Dendritic cell treated with granulocyte-macrophage colony-stimulating factor and Interleukin-4, amounts not matched to agents 40 ng/mL and 50 ng/mL, for 4 days (primary cell): ENCODE measurements around the gene SDF4.
"Not testable (repeated sequence)": the region's sequence is repeated elsewhere in the genome, so short reads cannot be mapped to it uniquely, and the experiment has no call there.

Experiments used
- H3K27ac Mint-ChIP-seq: one replicate; pipeline ENCODE4 v1.8.0; 2022; ENCODE audit warnings: mild to moderate bottlenecking, mixed read lengths
- H3K27me3 Mint-ChIP-seq: one replicate; pipeline ENCODE4 v1.8.0; 2022; ENCODE audit warnings: mild to moderate bottlenecking, mixed read lengths
- H3K36me3 Mint-ChIP-seq: one replicate; pipeline ENCODE4 v1.8.0; 2022; ENCODE audit warnings: low read depth, mixed read lengths
- H3K4me1 Mint-ChIP-seq: one replicate; pipeline ENCODE4 v1.8.0; 2022; ENCODE audit warnings: low read depth, mixed read lengths
- H3K4me3 Mint-ChIP-seq: one replicate; pipeline ENCODE4 v1.8.0; 2022; ENCODE audit warnings: mild to moderate bottlenecking, moderate library complexity, mixed read lengths
- H3K9me3 Mint-ChIP-seq: one replicate; pipeline ENCODE4 v1.8.0; 2022; ENCODE audit warnings: mixed read lengths
- intact Hi-C: fragments of 100-400 bp; cut with micrococcal nuclease; formaldehyde crosslinking; loops from one replicate; pipeline ENCODE4 v1.15.0; 2022

The SDF4 gene

DNA sequence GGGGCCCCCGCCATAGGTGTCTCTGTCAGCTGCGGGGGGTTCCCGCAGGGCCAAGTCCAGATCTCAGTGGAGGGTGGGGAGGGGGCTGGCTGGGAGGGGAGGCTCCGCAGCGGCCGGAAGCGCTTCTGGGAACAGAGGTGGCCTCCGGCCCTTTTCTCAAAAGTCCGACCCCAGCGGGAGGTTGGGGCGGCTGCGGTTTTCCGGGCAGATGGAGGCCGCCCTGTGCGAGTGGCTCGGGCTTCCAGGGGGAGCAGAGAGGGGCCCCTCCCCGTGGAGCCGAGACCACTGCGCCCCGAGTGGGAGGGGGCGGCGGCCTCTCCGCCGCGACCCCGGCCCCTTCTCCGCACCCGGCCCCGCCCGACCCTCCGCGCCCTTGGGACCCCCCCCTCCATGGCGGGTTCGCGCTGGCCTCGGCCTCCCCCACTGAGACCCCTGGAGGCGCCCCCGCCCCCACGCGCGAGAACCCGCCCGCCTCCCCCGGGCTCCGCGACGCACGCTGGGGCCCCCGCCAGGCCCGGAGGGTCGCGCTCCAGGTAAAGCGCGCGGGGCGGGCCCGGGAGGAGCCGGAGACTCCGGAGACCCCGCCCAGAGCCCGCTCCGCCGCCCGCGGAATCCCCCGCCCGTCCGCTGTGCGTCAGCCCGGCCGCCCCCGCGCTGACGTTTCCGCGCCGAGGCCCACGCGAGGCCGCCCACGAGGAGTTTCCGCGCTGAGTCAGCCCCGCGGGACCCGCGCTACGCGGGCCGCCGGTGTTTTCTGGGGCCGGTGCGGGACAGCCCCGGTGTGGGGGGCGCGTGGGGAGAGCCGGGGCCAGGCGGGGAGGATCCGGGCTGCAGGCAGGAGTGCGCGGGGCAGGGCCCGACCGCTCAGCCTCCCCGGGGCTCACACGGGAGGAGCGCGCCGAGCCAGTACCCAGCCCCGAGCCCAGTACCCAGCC lies 30.7 kb downstream of the SDF4 start:
- Mint-ChIP-seq H3K27me3 (peaks cover 59% of the 10 kb centered on the region), H3K4me1 (peaks cover 27% of the 10 kb centered on the region), H3K9me3 (no peaks in the 10 kb centered on the region), H3K36me3 (no peaks in the 10 kb centered on the region), H3K27ac (peak overlapping the region; percentile 58), H3K4me3 (peak overlapping the region; percentile 55)
- intact Hi-C loops, result no loop called here

DNA sequence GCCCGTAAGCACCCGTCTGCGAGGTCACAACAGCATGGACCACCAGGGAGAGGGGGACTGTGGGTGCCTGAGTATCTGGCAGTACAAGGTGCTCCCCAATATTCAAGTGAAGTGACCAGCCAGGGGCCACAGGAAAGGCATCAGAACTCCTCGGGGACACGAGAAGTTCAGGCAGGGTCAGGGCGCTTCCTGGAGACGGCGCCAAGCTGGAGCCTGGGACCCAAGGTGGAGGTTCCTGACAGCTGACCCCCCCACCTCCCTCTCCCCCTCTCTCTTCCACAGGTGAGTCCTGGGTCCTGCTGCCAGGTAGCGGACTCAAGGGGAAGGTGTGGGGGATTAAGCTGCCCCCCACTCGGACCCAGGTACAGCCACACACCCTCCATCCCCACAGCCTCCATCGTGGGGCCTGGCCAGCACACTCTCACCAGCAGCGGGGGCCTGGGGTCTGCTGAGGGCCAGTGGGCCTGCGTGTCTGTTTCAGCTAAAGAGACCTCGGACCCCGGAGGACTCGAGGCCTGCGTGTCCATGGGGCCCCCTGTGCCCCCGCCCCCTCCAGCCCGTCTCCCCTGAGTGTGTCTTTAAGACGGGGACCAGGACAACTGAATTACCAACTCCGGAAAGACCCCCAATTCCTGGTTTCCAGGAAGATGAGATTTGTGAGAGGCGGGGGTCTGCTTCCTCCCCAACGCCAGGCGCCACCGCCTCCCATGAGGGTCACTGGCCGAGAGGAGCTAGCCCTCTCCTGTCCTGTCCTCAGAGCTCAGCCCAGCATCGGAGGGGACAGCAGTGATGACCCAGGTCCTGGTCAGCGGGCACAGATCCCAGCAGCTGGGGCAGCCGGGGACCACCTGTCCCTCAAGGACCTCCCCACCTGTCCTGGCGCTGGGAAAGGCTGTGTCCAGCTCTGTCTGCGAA lies 31.6 kb downstream of the SDF4 start:
- H3K27ac Mint-ChIP-seq, result peak overlapping the region; percentile 58
- intact Hi-C loops, result no loop called here
- H3K4me1 Mint-ChIP-seq, result peaks cover 20% of the 10 kb centered on the region
- peak overlapping the region; percentile 50 for H3K4me3 Mint-ChIP-seq
- H3K27me3 Mint-ChIP-seq, result peaks cover 50% of the 10 kb centered on the region
- peaks cover 4% of the 10 kb centered on the region for H3K9me3 Mint-ChIP-seq
- no peaks in the 10 kb centered on the region for H3K36me3 Mint-ChIP-seq

DNA sequence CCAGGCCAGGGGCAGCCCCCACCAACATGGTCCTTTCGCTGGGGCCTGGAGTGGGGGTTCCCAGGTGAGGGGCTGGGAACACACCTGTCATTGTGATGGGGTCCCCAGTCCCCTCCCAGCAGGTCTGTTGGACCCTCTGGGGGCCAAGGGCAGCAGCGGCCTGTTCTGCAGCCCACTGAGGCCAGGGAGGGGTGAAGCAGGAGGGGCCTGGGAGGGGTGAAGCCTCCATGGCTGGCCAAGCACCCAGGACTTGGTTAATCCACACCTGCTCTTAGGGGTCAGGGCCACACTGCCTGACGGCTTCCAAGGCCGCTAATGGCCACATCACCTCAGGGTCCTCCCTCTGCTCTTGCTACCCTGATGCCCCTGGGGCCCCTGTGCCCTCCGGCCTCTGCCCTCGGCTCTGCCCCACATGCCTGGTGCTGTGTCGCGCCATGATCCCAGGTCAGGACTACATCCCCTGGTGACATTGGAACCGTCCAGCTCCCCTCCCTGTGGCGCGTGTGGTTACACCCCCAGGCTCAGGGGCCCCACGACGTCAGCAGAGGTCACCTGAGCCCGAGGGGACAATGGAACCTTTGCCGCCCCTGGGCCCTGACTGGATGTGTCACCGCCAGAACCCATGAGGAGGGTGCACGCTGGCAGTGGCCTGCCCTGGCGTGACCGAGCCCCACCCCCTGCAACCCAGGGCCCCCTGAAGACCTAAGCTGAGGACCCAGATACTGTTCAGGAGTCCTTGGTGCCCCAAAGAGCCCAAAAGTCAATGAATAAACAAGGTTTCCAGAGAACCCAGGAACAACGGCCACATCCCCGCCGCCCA lies 32.5 kb downstream of the SDF4 start:
- Mint-ChIP-seq H3K27ac (no peak overlapping the region), H3K9me3 (peaks cover 13% of the 10 kb centered on the region), H3K36me3 (no peaks in the 10 kb centered on the region), H3K27me3 (peaks cover 49% of the 10 kb centered on the region), H3K4me3 (no peak overlapping the region), H3K4me1 (peaks cover 14% of the 10 kb centered on the region)
- intact Hi-C loops, result no loop called here

DNA sequence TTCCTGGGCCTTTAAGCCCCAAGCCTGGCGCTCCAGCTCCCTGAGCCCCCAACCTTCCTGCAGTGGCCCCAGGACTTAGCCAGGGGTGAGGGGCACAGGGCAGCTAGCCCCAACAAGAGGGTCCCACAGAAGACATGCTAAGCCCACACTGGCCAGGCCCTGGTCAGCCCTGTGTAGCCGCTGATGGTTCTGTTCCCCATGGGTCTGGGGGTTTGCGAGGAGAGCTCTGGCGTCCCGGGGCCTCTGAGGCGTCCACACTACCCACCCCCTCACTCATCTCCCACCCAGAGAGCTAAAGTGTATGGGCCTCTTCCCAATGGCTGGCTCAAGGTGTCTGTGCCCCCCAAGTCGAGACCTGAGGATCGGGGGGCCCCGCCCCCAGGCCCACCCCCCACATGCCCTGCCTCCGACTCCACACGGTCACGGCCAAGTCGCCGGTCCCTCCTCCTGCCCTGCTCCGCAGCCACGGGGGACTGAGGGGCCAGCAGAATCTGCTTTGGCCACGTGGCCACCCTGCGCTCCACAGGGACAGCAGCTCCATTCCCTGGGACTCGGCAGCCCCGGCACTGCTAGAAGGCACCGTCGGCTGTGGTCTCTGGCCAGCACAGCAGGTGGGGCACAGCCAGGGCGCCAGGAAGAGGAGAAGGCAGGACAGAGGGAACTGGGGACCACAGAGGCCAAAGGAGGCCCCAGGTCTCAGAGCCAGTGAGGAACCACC lies 33.2 kb downstream of the SDF4 start:
- intact Hi-C loops, result no loop called here
- Mint-ChIP-seq H3K4me1 (peaks cover 14% of the 10 kb centered on the region), H3K36me3 (no peaks in the 10 kb centered on the region), H3K9me3 (peaks cover 14% of the 10 kb centered on the region), H3K4me3 (no peak overlapping the region), H3K27me3 (peaks cover 42% of the 10 kb centered on the region), H3K27ac (no peak overlapping the region)

DNA sequence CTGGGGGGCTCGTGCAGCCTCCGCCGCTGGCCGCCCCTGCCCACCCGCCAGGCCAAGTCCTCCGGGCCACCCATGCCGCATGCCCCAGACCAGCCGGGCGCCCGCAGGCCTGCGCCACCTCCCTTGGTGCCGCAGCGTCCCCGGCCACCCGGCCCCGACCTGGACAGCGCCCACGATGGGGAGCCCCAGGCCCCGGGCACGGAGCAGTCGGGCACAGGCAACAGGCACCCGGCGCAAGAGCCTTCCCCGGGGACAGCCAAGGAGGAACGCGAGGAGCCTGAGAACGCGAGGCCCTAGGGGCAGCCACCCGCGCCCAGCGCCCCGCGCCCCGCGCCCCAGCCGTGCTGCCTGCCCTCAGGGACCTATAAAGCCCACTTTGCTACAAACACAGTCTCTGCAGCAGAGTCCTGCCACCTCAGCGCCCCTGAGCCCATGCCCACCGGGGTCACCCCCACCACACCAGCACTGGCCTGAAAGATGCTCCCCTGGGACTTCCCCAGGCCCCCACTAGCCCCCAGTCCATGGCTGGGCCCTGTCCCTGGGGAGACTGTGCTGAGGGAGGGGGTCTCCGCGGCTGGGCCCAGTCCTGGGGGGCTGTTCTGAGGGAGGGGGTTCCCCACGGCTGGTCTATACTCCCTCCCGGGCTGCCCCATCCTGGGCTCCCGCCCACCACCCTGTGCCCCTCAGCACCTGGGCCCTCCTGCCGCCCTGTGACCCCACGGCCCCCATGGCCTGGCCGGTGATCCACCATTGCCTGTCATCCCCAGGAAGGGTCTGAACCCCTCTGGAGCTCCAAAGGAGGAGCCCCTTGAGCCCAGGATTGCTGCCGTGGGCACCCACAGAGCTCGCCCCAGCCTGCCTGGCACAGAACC lies 34.0 kb downstream of the SDF4 start:
- Mint-ChIP-seq H3K27me3 (peaks cover 35% of the 10 kb centered on the region), H3K9me3 (peaks cover 14% of the 10 kb centered on the region), H3K4me3 (no peak overlapping the region), H3K36me3 (no peaks in the 10 kb centered on the region), H3K27ac (no peak overlapping the region), H3K4me1 (peaks cover 14% of the 10 kb centered on the region)
- intact Hi-C loops, result no loop called here

DNA sequence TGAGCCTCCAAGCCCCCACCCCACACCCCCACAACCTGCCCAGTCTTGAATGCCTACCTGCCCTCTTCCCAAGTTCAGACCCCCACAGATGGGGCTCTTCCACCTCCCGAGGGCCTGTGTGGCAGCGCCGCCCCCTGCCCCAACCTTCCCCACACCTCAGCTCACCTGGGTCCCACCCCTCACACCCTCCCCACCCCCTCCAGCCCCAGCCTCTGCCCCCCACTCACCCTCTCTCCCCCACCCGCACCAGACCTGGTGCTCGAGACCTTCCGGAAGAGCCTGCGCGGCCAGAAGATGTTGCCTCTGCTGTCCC lies 34.7 kb downstream of the SDF4 start:
- no peaks in the 10 kb centered on the region for H3K36me3 Mint-ChIP-seq
- intact Hi-C loops, result no loop called here
- H3K27ac Mint-ChIP-seq, result no peak overlapping the region
- H3K4me1 Mint-ChIP-seq, result peaks cover 14% of the 10 kb centered on the region
- H3K4me3 Mint-ChIP-seq, result no peak overlapping the region
- H3K27me3 Mint-ChIP-seq, result peaks cover 33% of the 10 kb centered on the region
- H3K9me3 Mint-ChIP-seq, result peaks cover 16% of the 10 kb centered on the region

DNA sequence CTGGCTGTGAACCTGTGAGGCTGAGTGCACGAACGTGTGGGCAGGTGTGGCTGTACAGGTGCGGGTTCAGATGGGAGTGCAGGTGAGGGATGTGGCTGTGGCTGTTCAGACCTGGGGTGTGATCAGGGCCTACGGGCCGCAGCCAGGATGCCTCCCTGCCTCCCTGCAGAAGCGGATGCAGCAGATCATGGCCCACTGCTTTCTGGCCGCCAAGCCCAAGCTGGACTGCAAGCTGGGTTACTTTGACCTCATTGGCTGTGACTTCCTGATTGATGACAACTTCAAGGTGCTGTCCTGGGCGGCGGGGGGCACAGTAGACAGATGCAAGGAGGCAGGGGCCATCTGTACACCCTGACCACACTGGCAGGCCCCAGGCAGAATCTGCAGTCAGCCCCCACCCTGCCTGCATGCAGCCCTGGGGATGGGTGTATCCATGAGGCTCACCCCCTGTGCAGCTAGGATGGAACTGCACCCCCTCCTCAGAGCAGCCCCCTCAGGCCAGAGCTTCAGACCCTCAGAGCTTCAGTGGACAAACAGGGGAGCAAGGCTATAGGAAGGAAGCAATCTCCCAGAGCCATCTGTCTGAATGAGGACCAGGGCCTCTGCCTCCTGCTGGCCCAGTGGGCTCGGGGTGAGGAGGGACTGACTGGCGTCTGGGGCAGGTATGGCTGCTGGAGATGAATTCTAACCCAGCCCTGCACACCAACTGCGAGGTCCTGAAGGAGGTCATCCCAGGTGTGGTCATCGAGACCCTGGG lies 35.2 kb downstream of the SDF4 start:
- intact Hi-C loops, result no loop called here
- H3K27ac Mint-ChIP-seq, result no peak overlapping the region
- peaks cover 14% of the 10 kb centered on the region for H3K4me1 Mint-ChIP-seq
- H3K36me3 Mint-ChIP-seq, result no peaks in the 10 kb centered on the region
- peaks cover 36% of the 10 kb centered on the region for H3K27me3 Mint-ChIP-seq
- no peak overlapping the region for H3K4me3 Mint-ChIP-seq
- peaks cover 22% of the 10 kb centered on the region for H3K9me3 Mint-ChIP-seq

DNA sequence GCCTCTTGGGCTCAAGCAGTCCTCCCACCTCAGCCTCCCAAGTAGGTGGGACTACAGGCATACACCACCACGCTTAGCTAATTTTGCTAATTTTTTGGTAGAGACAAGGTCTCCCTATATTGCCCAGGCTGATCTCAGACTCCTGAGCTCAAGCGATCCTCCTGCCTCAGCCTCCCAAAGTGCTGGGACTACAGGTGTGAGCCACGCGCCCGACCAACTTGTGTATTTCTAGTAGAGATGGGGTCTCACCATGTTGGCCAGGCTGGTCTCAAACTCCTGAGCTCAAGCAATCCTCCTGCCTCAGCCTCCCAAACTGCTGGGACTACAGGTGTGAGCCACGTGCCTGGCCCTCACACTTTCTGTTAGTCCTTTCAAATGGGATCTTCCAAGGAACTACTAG lies 36.1 kb downstream of the SDF4 start:
- H3K36me3 Mint-ChIP-seq, intact Hi-C loops, H3K27ac Mint-ChIP-seq, H3K4me3 Mint-ChIP-seq: not testable (repeated sequence)
- peaks cover 24% of the 10 kb centered on the region for H3K9me3 Mint-ChIP-seq
- peaks cover 14% of the 10 kb centered on the region for H3K4me1 Mint-ChIP-seq
- H3K27me3 Mint-ChIP-seq, result peaks cover 34% of the 10 kb centered on the region

DNA sequence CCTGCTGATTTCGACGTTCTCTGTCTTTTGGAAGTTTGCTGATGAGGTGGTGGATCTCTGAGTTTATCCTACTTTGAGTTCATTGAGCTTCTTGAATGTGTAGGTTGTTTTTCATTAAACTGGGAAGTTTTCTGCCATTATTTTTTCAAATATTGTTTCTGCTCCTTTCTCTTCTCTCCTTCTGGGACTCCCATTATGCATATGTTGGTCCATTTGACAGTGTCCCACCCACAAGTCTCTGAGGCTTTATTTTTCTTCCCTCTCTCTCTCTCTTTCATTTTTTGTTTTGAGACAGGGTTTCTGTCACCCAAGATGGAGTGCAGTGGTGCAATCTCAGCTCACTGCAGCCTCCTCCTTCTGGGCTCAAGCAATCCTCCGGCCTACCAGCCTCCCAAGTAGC lies 37.1 kb downstream of the SDF4 start:
- H3K9me3 Mint-ChIP-seq, result peaks cover 24% of the 10 kb centered on the region
- H3K4me1 Mint-ChIP-seq, result peaks cover 4% of the 10 kb centered on the region
- intact Hi-C loops, result no loop called here
- no peaks in the 10 kb centered on the region for H3K36me3 Mint-ChIP-seq
- H3K4me3 Mint-ChIP-seq, result no peak overlapping the region
- H3K27me3 Mint-ChIP-seq, result peaks cover 24% of the 10 kb centered on the region
- H3K27ac Mint-ChIP-seq, result no peak overlapping the region

DNA sequence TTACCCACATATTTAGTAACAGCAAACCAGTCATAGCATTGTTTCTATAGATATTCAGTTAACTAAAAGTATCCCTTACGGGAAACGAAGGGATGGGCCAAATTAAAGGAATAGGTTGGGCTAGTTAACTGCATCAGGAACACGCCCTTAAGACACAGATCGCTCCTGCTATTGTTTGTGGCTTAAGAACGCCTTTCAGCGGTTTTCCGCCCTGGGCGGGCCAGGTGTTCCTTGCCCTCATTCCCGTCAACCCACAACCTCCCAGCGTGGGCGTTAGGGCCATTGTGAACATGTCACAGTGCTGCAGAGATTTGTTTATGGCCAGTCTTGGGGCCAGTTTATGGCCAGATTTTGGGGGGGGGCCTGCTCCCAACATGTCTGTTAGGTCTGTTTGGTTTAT lies 40.1 kb downstream of the SDF4 start:
- Mint-ChIP-seq H3K4me1 (peaks cover 9% of the 10 kb centered on the region), H3K9me3 (peaks cover 24% of the 10 kb centered on the region), H3K27ac (no peak overlapping the region), H3K36me3 (no peaks in the 10 kb centered on the region), H3K27me3 (peaks cover 15% of the 10 kb centered on the region), H3K4me3 (no peak overlapping the region)
- intact Hi-C loops, result no loop called here

DNA sequence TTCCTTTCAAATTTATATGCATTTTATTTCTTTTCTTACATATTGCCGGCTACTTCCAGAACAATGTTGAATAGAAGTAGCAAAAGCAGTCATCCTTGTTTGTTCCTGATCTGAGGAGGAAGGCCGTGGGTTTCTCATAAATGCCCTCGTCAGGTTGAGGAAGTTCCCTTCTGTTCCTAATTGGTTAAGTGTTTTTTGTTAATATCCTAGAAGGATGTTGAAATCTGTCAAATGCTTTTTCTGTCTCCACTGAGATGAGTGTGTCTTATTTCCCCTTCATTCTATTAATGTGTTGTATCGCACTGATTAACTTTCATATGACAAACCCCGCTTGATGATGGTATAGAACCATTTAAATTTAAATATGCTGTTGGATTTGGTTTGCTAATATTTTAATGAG lies 42.7 kb downstream of the SDF4 start:
- peaks cover 9% of the 10 kb centered on the region for H3K4me1 Mint-ChIP-seq
- H3K27ac Mint-ChIP-seq, result no peak overlapping the region
- intact Hi-C loops, result no loop called here
- no peak overlapping the region for H3K4me3 Mint-ChIP-seq
- no peaks in the 10 kb centered on the region for H3K36me3 Mint-ChIP-seq
- peaks cover 9% of the 10 kb centered on the region for H3K27me3 Mint-ChIP-seq
- H3K9me3 Mint-ChIP-seq, result peaks cover 10% of the 10 kb centered on the region

DNA sequence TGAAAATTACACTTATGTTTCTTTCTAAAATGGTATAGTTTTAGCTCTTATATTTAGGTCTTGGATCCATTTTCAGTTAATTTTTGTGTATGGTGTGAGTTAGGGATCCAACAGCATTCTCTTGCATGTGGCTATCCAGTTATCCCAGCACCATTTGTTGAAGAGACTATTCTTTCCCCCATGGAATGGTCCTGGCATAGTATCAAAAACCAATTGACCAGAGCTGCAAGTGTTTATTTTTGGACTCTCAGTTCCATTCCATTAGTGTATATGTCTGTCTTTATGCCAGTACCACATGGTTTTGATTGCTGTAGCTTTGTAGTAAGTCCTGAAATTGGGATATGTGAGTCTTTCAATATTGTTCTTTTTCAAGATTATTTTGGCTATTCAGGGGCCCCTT lies 43.9 kb downstream of the SDF4 start:
- peaks cover 9% of the 10 kb centered on the region for H3K4me1 Mint-ChIP-seq
- no peaks in the 10 kb centered on the region for H3K36me3 Mint-ChIP-seq
- H3K27ac Mint-ChIP-seq, result no peak overlapping the region
- intact Hi-C loops, result no loop called here
- peaks cover 10% of the 10 kb centered on the region for H3K9me3 Mint-ChIP-seq
- H3K27me3 Mint-ChIP-seq, result peaks cover 15% of the 10 kb centered on the region
- no peak overlapping the region for H3K4me3 Mint-ChIP-seq
